Measurements from ENCODE around the gene BTF3.

DNA sequence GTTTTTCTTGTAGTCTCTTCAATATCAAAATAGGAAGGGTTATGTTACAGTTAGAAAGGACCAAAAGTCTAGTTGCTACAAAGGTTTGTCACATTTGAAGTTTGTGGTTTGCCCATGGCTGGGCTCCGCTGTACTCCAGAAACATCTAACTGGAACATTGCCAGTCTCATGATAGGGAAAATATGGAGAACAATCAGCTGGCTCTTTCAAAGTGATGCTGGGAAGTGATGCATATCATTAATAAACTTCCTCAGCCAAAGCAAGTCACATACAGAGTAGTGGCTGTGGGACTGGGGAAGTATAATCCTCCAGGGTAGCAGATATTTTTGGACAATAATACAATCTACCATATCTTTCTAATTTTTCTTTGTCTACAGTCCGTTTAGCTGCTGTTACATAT is 8.8 kb downstream of the BTF3 start:
- TF ChIP-seq TAF1 (IDR thresholded peaks at IDR 0.05; ENCODE audit: borderline replicate concordance, low read depth, low read length) (no peak), POLR2AphosphoS5 (IDR thresholded peaks at IDR 0.05; ENCODE audit: low read depth, low read length) (no peak)
